Thyroid gland (tissue), 4 donors: ENCODE measurements around the gene ERCC1. TPM values are rescaled to one million over a fixed set of nuclear protein-coding genes. Genes with fewer than 3 reads are reported as not detected.

Experiments
- DNase-seq, 2 donors: peaks; one replicate each; pipeline ENCODE4 v3.0.0-alpha.2; 2019
- H3K27ac ChIP-seq, 3 donors: fragments of 200-600 bp; sonication (generic); 1 replicate in 2 of 3; 2 replicates in 1 of 3; pipeline ENCODE4 v1.5.1; 2016 to 2019; ENCODE audit warnings: mild to moderate bottlenecking in 1 of 3, moderate library complexity in 1 of 3
- H3K27me3 ChIP-seq: fragments of 200-600 bp; sonication (generic); one replicate; pipeline ENCODE4 v1.5.1; 2019
- H3K36me3 ChIP-seq, 2 donors: fragments of 200-600 bp; sonication (generic); one replicate each; pipeline ENCODE4 v1.5.1; 2016 to 2019
- H3K4me1 ChIP-seq, 2 donors: fragments of 200-600 bp; sonication (generic); one replicate each; pipeline ENCODE4 v1.5.1; 2017 to 2019
- H3K4me3 ChIP-seq, 3 donors: fragments of 200-600 bp; sonication (generic); replicated peaks in 1 of 3; 1 replicate in 2 of 3; 2 replicates in 1 of 3; pipeline ENCODE4 v1.5.1; 2016; ENCODE audit warnings: mild to moderate bottlenecking in 1 of 3
- H3K9me3 ChIP-seq: fragments of 200-600 bp; sonication (generic); one replicate; pipeline ENCODE4 v1.5.1; 2017
- POLR2A ChIP-seq, 2 donors: fragments of 450-650 bp; IDR thresholded peaks; one replicate each; pipeline ENCODE4 v1.6.1; 2017; ENCODE audit warnings: antibody characterized with exemption in 2 of 2, mild to moderate bottlenecking in 2 of 2, moderate library complexity in 1 of 2
- WGBS, 2 donors: methylation state at CpG; one replicate each; pipeline ENCODE4 v1.1.5; 2017; 5-methylcytosine and 5-hydroxymethylcytosine counted together
- intact Hi-C: fragments of 100-400 bp; cut with DNase I; formaldehyde crosslinking; loops from one replicate; pipeline ENCODE4 v1.15.1; 2023
- total RNA-seq, 4 donors: library from RNA; depleted of rRNA; stranded (reverse); fragments of >200 nt; gene quantifications; one replicate each; pipeline ENCODE4 v1.2.3, GENCODE V29; 2016
- TF ChIP-seq, protein P1 (sequence below), 6 experiments: fragments of 200-600 bp in 3 of 6; fragments of 450-650 bp in 3 of 6; sonication (generic) in 3 of 6; IDR thresholded peaks; one replicate each; pipeline ENCODE4 v1.5.1; 2016 to 2019; ENCODE audit warnings: antibody characterized with exemption in 6 of 6, mild to moderate bottlenecking in 2 of 6, inconsistent platforms in 1 of 6, moderate library complexity in 1 of 6

ERCC1 gene
- total RNA-seq, 4 donors from 2014 or later: 89.1 to 157 (median 113) TPM

DNA sequence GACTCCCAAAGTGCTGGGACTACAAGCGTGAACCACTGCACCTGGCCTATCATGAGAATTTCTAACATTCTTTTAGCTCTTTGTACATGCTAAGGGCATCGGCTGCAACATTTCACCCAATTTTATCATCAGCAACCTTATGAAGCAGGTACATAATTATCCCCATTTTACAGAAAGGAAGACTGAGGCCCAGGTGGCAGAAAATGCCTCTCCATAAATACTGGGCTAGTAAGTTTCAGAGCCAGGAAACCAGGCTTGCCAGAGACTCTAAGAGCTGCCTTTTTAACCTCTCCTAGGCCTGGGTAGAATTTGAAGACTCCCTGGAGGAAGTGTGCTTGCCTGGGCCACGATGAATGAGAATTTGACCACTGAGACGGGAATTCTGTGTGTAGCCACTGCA lies 55.6 kb downstream of the ERCC1 start:
- peaks cover 0 to 6% of the 10 kb centered on the region in 2 donors for H3K4me1 ChIP-seq
- intact Hi-C loops: no loop called here
- TF ChIP-seq, protein P1, sequence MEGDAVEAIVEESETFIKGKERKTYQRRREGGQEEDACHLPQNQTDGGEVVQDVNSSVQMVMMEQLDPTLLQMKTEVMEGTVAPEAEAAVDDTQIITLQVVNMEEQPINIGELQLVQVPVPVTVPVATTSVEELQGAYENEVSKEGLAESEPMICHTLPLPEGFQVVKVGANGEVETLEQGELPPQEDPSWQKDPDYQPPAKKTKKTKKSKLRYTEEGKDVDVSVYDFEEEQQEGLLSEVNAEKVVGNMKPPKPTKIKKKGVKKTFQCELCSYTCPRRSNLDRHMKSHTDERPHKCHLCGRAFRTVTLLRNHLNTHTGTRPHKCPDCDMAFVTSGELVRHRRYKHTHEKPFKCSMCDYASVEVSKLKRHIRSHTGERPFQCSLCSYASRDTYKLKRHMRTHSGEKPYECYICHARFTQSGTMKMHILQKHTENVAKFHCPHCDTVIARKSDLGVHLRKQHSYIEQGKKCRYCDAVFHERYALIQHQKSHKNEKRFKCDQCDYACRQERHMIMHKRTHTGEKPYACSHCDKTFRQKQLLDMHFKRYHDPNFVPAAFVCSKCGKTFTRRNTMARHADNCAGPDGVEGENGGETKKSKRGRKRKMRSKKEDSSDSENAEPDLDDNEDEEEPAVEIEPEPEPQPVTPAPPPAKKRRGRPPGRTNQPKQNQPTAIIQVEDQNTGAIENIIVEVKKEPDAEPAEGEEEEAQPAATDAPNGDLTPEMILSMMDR (IDR thresholded peaks at IDR 0.05): no peak
- no peak for TF ChIP-seq POLR2A (IDR thresholded peaks at IDR 0.05)
- no peak overlapping the region for H3K4me3 ChIP-seq
- DNase-seq: no peak
- WGBS, 2 donors: 93 to 100% methylated on average over 4 of the region's 4 CpGs
- H3K27me3 ChIP-seq: no peaks in the 10 kb centered on the region
- H3K9me3 ChIP-seq: no peaks in the 10 kb centered on the region
- H3K27ac ChIP-seq: no peak overlapping the region
- no peaks in the 10 kb centered on the region for H3K36me3 ChIP-seq

DNA sequence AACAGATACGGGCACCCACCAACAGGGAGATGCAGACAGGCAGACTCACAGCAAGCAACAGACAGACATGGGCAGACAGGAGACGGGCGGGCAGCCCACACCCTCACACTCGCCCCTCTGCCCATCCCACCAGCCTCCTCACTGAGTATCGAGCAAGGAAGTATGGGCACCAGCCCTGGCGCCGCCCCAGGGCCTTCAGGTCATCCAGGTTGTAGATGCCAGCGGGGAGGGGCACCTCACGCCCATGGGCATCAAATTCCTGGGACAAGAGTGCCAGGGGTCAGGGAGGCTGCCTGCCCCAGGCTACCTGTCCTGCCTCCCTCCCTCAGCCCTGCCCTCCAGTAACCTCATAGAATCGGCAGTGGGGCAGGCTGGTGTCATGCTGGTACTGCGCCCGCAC lies 59.0 kb downstream of the ERCC1 start:
- Histone ChIP-seq H3K4me1 (peaks cover 0 to 3% of the 10 kb centered on the region in 2 donors), H3K9me3 (no peaks in the 10 kb centered on the region), H3K27ac (no peak overlapping the region), H3K36me3 (no peaks in the 10 kb centered on the region), H3K27me3 (no peaks in the 10 kb centered on the region), H3K4me3 (no peak overlapping the region)
- no peak for TF ChIP-seq POLR2A (IDR thresholded peaks at IDR 0.05)
- TF ChIP-seq, protein P1 (IDR thresholded peaks at IDR 0.05): no peak
- 96 to 98% methylated on average over 5 to 11 of the region's 12 CpGs for WGBS, 2 donors
- intact Hi-C loops: no loop called here
- no peak for DNase-seq

DNA sequence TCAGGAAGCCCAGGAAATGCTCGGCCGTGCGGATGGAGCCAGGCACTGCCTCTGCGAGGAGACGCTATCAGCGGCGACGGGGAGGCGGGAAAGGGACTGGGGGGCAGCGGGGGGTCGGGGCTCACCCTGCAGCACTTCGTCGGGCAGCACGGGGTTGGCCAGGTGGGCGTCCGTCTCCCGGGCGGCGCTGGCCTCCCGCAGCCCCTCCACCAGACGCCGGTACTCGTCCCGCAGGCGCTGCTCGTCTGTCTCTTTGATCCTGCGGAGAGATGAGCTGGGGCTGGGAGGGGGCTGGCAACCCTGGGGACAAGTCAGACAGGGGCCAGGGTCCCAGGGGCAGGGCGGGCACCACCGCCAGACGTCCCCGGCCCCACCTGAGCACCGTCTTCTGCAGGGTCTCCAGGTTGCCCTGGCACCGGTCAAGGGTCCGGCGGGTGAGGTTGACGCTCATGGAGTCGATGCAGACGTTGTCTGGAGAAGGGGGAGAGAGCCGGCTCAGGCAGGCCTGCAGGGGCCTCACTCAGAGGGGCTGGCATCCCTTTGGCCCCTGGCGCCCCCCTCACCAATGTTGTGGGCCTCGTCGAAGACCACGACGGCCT lies 59.8 kb downstream of the ERCC1 start:
- Histone ChIP-seq H3K4me3 (no peak overlapping the region), H3K4me1 (no peaks in the 10 kb centered on the region), H3K27ac (no peak overlapping the region), H3K27me3 (no peaks in the 10 kb centered on the region), H3K36me3 (no peaks in the 10 kb centered on the region), H3K9me3 (no peaks in the 10 kb centered on the region)
- intact Hi-C loops: no loop called here
- WGBS, 2 donors: 93 to 95% methylated on average over 29 to 33 of the region's 44 CpGs
- no peak for DNase-seq
- TF ChIP-seq, protein P1 (IDR thresholded peaks at IDR 0.05): no peak
- no peak for TF ChIP-seq POLR2A (IDR thresholded peaks at IDR 0.05)

DNA sequence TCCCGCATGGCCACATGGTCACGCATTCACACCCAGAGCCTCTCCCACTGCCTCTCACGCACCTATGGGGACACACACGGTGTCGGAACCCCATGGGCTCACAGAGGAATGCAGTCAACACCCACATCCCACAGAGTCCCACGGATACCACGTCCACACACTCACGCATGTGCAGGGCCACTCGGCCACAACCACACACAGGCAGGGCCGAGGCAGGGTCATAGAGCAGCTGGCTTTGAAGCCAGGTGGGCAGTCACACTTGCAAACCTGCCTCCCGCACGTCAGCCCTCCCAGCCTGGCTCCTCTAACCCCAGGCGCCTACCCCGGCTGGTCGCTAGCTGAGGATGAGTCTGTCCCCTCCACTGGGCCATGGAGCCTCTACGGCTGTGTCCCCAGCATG lies 61.4 kb downstream of the ERCC1 start:
- no peak for DNase-seq
- no peak overlapping the region for H3K4me3 ChIP-seq
- no peaks in the 10 kb centered on the region for H3K27me3 ChIP-seq
- H3K36me3 ChIP-seq: no peaks in the 10 kb centered on the region
- intact Hi-C loops: no loop called here
- no peak overlapping the region for H3K27ac ChIP-seq
- WGBS, 2 donors: 93 to 96% methylated on average over 10 to 16 of the region's 16 CpGs
- no peaks in the 10 kb centered on the region for H3K4me1 ChIP-seq
- TF ChIP-seq, protein P1 (IDR thresholded peaks at IDR 0.05): no peak
- TF ChIP-seq POLR2A (IDR thresholded peaks at IDR 0.05): no peak
- H3K9me3 ChIP-seq: no peaks in the 10 kb centered on the region

DNA sequence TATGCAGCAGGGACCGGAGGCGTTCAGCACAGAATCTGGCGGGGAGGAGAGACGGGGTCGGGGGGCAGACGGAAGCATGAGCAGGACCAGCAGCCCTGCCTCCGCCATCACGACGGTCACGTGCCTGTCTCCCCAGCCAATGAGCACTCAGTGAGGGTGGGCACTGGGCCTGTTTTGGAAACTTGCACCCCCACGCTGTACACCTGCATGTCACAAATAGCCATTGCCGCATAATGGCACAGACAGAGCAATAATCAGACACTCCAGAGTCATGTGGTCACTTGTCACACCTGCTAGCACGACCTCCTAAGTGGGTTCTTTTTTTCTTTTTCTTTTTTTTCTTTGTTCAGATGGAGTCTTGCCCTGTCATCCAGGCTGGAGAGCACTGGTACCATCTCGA lies 62.1 kb downstream of the ERCC1 start:
- no peak for DNase-seq
- H3K4me1 ChIP-seq: no peaks in the 10 kb centered on the region
- intact Hi-C loops: no loop called here
- no peaks in the 10 kb centered on the region for H3K27me3 ChIP-seq
- H3K27ac ChIP-seq: no peak overlapping the region
- H3K36me3 ChIP-seq: no peaks in the 10 kb centered on the region
- H3K4me3 ChIP-seq: no peak overlapping the region
- WGBS, 2 donors: 88 to 91% methylated on average over 14 of the region's 14 CpGs
- TF ChIP-seq, protein P1 (IDR thresholded peaks at IDR 0.05): no peak
- TF ChIP-seq POLR2A (IDR thresholded peaks at IDR 0.05): no peak
- H3K9me3 ChIP-seq: no peaks in the 10 kb centered on the region
